ENCODE measurements around the gene MAOB. TPM values are rescaled to one million over a fixed set of nuclear protein-coding genes. Genes with fewer than 3 reads are reported as not detected.

MAOB gene
- total and polyA plus RNA-seq, 9 of the 15 experiments (the other 6 are each of a cell fraction or from before 2014, with no cell fraction given) = 0.05 to 0.09 TPM; not detected in 7

DNA sequence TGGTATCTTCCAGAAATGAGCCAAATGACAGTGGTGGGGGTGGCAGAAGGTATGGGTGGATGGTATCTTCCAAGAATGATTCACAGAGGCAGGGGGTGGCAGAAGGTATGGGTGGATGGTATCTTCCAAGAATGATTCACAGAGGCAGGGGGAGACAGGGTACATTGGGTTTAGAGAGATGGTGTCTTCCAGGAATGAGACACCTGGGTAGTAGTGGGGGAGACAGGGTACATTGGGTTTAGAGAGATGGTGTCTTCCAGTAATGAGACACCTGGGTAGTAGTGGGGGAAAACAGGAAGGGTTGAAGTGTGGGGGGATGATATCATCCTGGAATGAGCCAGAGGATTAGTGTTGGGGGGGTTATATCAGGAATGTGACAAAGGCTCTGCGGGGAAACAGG lies 164.2 kb downstream of the MAOB start:
- intact Hi-C loops (cut with micrococcal nuclease) = no loop called here
- ATAC-seq (no peak), FAIRE-seq (no peak), DNase-seq (ENCODE audit: extremely low read depth in 1 of 4, low spot score in 3 of 4) (no peak)
- Histone ChIP-seq H3K9me3 (replicated peaks; ENCODE audit: control insufficient read depth, insufficient read depth, low read depth, low read length) (no peaks in the 10 kb centered on the region), H4K20me1 (replicated peaks; ENCODE audit: control insufficient read depth, insufficient read depth, low read length) (no peaks in the 10 kb centered on the region), H3K36me3 (ENCODE audit: control insufficient read depth, insufficient read depth, low read length) (no peaks in the 10 kb centered on the region), H3K27ac (ENCODE audit: extremely low read depth, low read depth, low read length) (no peak overlapping the region), H3K9ac (ENCODE audit: insufficient read depth in 1 of 2, low read depth in 2 of 2, low read length in 2 of 2) (no peak overlapping the region), H3K4me3 (no peak overlapping the region), H3K9me1 (ENCODE audit: control insufficient read depth, insufficient read depth, low read length) (no peaks in the 10 kb centered on the region), H3K27me3 (ENCODE audit: control insufficient read depth in 2 of 2, insufficient read depth in 2 of 2, low read length in 2 of 2) (no peaks in the 10 kb centered on the region), H3K4me1 (replicated peaks in 1 of 2; ENCODE audit: control insufficient read depth in 2 of 2, insufficient read depth in 2 of 2, low read length in 2 of 2) (no peaks in the 10 kb centered on the region), H3K4me2 (ENCODE audit: insufficient read depth, low read length) (no peak overlapping the region), H3K79me2 (ENCODE audit: control insufficient read depth, insufficient read depth, low read length) (no peaks in the 10 kb centered on the region), H2AFZ (ENCODE audit: low read depth, low read length) (no peak overlapping the region)
- ChIA-PET CTCF (ENCODE audit: low intra/inter-chr PET ratio) (no interaction called here), POLR2A (no interaction called here)
- TF ChIP-seq SMARCA5 (IDR thresholded peaks at IDR 0.05) = no peak
- TF ChIP-seq, protein P1, sequence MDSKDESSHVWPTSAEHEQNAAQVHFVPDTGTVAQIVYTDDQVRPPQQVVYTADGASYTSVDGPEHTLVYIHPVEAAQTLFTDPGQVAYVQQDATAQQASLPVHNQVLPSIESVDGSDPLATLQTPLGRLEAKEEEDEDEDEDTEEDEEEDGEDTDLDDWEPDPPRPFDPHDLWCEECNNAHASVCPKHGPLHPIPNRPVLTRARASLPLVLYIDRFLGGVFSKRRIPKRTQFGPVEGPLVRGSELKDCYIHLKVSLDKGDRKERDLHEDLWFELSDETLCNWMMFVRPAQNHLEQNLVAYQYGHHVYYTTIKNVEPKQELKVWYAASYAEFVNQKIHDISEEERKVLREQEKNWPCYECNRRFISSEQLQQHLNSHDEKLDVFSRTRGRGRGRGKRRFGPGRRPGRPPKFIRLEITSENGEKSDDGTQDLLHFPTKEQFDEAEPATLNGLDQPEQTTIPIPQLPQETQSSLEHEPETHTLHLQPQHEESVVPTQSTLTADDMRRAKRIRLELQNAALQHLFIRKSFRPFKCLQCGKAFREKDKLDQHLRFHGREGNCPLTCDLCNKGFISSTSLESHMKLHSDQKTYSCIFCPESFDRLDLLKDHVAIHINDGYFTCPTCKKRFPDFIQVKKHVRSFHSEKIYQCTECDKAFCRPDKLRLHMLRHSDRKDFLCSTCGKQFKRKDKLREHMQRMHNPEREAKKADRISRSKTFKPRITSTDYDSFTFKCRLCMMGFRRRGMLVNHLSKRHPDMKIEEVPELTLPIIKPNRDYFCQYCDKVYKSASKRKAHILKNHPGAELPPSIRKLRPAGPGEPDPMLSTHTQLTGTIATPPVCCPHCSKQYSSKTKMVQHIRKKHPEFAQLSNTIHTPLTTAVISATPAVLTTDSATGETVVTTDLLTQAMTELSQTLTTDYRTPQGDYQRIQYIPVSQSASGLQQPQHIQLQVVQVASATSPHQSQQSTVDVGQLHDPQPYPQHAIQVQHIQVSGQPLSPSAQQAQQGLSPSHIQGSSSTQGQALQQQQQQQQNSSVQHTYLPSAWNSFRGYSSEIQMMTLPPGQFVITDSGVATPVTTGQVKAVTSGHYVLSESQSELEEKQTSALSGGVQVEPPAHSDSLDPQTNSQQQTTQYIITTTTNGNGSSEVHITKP (IDR thresholded peaks at IDR 0.05; ENCODE audit: partially characterized antibody) = peak; percentile 50
- in situ Hi-C loops (cut with MboI) = no loop called here
- BruUV-seq (replicated peaks) = no TSS peak
- WGBS (ENCODE audit: insufficient coverage, low coverage, missing lambda C conversion rate) = 0% methylated on average over 1 of the region's 1 CpG

DNA sequence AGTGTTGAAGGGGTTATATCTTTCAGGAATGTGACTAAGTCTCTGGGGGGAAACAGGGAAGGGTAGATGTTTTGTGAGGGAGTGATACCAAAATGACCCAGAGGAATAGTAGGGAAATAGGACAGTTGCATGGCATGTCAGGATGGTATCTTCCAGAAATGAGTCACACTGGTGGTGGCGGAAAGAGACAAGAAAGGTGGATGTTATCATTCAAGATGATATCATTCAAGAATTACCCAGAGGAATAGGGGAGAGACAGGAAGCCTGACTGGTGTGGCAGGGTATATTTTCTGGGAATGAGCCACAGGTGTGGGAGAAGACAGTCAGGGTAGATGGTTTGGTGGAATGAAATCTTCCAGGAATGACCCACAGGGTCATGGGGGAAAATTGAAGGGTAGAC lies 165.1 kb downstream of the MAOB start:
- BruUV-seq (replicated peaks) = no TSS peak
- H3K4me3 ChIP-seq = no peak overlapping the region
- FAIRE-seq (no peak), DNase-seq (ENCODE audit: extremely low read depth in 1 of 4, low spot score in 3 of 4) (no peak), ATAC-seq (no peak)
- no peak overlapping the region for H3K27ac ChIP-seq (ENCODE audit: extremely low read depth, low read depth, low read length)
- no peaks in the 10 kb centered on the region for H3K4me1 ChIP-seq (replicated peaks in 1 of 2; ENCODE audit: control insufficient read depth in 2 of 2, insufficient read depth in 2 of 2, low read length in 2 of 2)
- WGBS (ENCODE audit: insufficient coverage, low coverage, missing lambda C conversion rate) = 10% methylated on average over 1 of the region's 1 CpG
- no peaks in the 10 kb centered on the region for H4K20me1 ChIP-seq (replicated peaks; ENCODE audit: control insufficient read depth, insufficient read depth, low read length)
- H3K4me2 ChIP-seq (ENCODE audit: insufficient read depth, low read length) = no peak overlapping the region
- in situ Hi-C loops (cut with MboI) = no loop called here
- no peaks in the 10 kb centered on the region for H3K9me3 ChIP-seq (replicated peaks; ENCODE audit: control insufficient read depth, insufficient read depth, low read depth, low read length)
- no peaks in the 10 kb centered on the region for H3K36me3 ChIP-seq (ENCODE audit: control insufficient read depth, insufficient read depth, low read length)
- no peak overlapping the region for H3K9ac ChIP-seq (ENCODE audit: insufficient read depth in 1 of 2, low read depth in 2 of 2, low read length in 2 of 2)
- H3K79me2 ChIP-seq (ENCODE audit: control insufficient read depth, insufficient read depth, low read length) = no peaks in the 10 kb centered on the region
- no peaks in the 10 kb centered on the region for H3K27me3 ChIP-seq (ENCODE audit: control insufficient read depth in 2 of 2, insufficient read depth in 2 of 2, low read length in 2 of 2)
- ChIA-PET CTCF (ENCODE audit: low intra/inter-chr PET ratio) (no interaction called here), POLR2A (no interaction called here)
- H3K9me1 ChIP-seq (ENCODE audit: control insufficient read depth, insufficient read depth, low read length) = no peaks in the 10 kb centered on the region
- no peak overlapping the region for H2AFZ ChIP-seq (ENCODE audit: low read depth, low read length)
- intact Hi-C loops (cut with micrococcal nuclease) = no loop called here
- TF ChIP-seq ZNF274 (IDR thresholded peaks at IDR 0.05; ENCODE audit: borderline replicate concordance, low read depth, low read length) (no peak), FOXK2 (conservative IDR thresholded peaks at IDR 0.05 in 1 of 2, IDR thresholded peaks at IDR 0.05 in 1 of 2; ENCODE audit: low read depth in 2 of 2) (no peak), ZNF224 (CRISPR knock-in tag; IDR thresholded peaks at IDR 0.05) (no peak), HMGN3 (IDR thresholded peaks at IDR 0.05; ENCODE audit: borderline replicate concordance, extremely low read depth, insufficient read length, low read depth, low read length) (no peak)
- TF ChIP-seq, protein P2, sequence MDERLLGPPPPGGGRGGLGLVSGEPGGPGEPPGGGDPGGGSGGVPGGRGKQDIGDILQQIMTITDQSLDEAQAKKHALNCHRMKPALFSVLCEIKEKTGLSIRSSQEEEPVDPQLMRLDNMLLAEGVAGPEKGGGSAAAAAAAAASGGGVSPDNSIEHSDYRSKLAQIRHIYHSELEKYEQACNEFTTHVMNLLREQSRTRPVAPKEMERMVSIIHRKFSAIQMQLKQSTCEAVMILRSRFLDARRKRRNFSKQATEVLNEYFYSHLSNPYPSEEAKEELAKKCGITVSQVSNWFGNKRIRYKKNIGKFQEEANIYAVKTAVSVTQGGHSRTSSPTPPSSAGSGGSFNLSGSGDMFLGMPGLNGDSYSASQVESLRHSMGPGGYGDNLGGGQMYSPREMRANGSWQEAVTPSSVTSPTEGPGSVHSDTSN (CRISPR knock-in tag; IDR thresholded peaks at IDR 0.05; ENCODE audit: low read depth) = no peak
- TF ChIP-seq, protein P2 (tag; conservative IDR thresholded peaks at IDR 0.05; ENCODE audit: low read depth) = no peak

Measured in K562 (cell line).